ENCODE data around the gene CATSPERZ.

CATSPERZ gene

DNA sequence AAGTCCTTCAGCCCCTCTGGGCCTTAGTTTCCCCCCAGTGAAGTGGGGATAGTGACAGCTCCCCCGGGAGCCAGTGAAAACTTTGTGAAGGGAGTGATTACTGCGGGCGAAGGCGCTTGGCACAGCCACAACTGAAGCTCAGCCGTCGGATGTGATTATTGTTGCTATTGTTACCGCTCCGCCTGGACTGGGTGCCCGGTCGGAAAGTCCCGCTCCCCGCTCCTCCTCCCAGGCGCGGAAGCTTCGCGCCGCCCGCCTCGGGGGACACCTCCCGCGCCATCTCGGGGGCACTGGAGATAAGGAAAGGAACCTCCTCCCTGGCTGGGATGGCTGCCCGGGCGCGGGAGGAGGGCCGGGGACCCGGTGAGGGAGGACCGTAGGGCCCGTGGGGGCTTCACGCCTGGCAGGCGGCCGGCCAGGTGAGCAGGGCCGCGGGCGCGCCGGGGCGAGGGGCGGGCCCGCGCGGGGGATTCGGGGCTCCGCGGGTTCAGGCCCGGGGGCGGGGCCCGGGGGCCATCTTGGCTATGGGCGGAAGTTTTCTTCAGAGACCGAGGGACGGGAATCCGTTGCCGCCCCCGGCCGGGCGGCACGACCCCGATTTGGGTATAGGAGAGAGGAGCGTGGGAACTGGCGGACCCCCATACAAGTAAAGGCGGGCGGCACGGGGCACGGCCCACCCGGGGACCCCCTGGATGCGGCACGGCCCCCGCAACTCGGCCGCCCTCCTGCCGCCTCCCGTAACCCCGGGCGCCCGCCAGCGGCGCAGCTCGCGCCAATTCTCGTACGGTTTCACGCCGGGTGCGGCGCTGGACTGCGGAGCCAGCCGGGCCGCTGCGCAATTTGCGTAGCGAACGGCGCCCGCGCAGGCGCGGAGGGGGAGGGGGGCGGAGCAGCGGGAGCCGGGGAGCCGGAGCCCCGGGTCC is 14.9 kb upstream of the CATSPERZ start, which contains the start of gene GPR137:
GPR137 (plus strand) TSS at position 887 of the 923 bp plus-strand sequence. CDS start 677 bp downstream, outside the sequence.
- peak; percentile 80 to 81 for DNase-seq (ENCODE audit: low read depth in 2 of 2)

- DNase-seq (ENCODE audit: low read depth in 2 of 2): no peak
Observed at GRCh38 chr11:64285885-64286800, 14.0 kb upstream of the CATSPERZ start.

DNA sequence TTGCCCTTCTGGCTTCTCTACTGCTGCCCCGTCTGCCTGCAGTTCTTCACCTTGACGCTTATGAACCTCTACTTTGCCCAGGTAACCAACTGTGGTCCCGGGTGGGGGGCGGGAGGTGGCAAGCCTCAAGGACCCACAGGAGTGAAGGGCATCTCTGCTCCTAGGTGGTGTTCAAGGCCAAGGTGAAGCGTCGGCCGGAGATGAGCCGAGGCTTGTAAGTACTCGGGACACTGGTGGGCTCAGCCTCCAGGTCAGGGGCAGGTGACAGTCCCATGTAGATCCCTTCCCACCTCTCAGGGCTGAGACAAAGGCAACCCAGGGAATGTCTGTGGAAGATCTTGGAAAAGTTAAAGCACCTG is 13.4 kb upstream of the CATSPERZ start:
- DNase-seq (ENCODE audit: low read depth in 2 of 2): no peak

- DNase-seq (ENCODE audit: low read depth in 2 of 2): no peak
Observed at GRCh38 chr11:64287676-64288352, 12.3 kb upstream of the CATSPERZ start.

- no peak for DNase-seq (ENCODE audit: low read depth in 2 of 2)
Observed at GRCh38 chr11:64288353-64288750, 11.8 kb upstream of the CATSPERZ start.

DNA sequence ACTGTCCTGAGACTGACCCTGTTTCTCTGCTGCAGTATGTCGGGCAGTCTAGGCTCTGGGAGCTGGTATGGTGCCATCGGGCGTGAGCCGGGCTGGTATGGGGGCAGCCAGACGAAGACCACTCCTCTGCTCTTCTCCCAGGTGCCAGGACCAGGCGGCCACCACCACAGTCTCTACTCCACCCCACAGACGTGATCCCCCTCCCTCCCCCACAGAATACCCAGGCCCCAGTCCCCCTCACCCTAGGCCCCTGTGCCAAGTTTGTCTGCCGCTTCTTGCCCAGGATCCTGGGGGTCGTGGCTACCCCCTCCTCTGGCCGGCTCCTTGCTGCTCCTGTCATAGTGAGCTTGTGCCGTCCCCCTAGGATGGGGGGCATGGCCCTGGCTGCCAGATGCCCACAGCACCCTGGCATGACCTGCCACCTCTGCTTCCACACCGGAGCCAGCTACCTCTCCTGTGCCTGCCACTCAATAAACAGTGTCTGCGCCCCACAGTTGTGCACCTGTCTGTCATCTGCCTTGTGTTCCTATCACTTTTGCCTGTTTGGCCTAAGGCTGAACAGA is 11.1 kb upstream of the CATSPERZ start:
- DNase-seq (ENCODE audit: low read depth in 2 of 2): no peak

GRCh38 chr11:64290352-64291261 is 9.6 kb upstream of the CATSPERZ start:
- DNase-seq (ENCODE audit: low read depth in 2 of 2): no peak

- no peak for DNase-seq (ENCODE audit: low read depth in 2 of 2)
Observed at GRCh38 chr11:64291262-64291751, 8.9 kb upstream of the CATSPERZ start, which contains the start of gene KCNK4. Gene KCNK4 (plus strand): TSS chr11:64291302. CDS start chr11:64293019, 1,717 bp downstream.

GRCh38 chr11:64291752-64292459 is 8.3 kb upstream of the CATSPERZ start:
- DNase-seq (ENCODE audit: low read depth in 2 of 2): no peak

DNA sequence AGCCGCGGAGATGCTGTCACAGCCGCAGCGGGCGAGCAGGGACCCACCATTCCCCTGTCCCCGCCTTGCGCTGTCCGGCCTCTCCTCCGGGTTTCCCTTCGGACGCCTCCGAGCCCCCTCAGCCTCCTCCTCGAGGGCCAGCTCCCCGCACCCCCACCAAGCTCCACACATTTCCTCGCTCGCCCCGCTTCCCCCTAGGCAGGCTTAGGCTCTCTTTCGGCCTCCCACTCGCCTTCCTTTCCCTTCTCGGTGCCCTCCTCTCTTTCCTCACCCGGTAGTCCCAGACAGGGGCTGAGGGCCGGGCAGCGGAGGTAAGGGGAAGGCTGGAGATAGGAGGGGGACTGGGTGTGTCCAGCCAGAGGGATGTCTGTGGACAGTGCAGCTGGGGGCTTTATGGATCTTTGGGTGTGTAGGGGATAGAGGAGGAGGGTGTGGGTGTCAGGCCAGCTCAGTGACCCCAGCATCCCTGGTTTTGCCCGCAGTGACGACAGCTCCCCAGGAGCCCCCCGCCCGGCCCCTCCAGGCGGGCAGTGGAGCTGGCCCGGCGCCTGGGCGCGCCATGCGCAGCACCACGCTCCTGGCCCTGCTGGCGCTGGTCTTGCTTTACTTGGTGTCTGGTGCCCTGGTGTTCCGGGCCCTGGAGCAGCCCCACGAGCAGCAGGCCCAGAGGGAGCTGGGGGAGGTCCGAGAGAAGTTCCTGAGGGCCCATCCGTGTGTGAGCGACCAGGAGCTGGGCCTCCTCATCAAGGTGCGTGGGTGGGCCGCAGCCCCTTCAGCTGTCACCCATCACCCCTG is 7.5 kb upstream of the CATSPERZ start:
- no peak for DNase-seq (ENCODE audit: low read depth in 2 of 2)

DNA sequence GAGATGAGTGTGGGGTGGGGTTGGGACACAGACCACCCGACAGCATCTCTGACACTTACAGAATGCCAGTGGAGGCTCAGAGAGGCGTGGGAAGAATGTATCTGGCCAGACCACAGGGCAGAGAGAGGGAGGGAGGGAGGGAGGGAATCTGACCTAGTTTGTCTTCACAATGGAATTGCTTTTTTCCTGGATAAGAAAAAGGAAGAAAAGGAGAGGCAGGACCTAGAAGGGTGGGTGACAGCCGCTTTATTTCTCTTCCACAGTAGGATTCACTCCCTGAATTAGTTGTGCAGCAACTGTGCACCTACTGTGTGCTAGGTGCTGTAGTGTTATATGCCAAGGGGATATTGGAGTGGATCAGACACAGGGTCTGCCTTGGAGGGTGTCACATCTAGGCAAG is 5.4 kb upstream of the CATSPERZ start:
- no peak for DNase-seq (ENCODE audit: low read depth in 2 of 2)

DNA sequence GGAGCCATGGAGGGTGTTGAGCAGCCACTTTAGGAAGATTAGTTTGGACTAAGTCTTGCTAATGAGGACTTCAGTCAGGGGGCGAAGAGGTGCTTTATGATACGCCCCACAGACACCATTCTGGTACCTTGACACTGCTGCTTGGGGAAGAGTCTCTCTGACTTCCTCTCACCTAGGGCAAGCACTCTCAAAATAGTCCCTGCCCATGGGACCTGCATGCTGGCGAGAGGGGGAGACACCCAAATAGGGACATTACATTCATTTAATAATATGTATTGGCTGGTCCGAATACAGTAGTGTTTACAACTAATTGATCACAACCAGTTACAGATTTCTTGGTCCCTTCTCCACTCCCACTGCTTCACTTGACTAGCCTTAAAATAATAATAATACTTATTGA is 4.4 kb upstream of the CATSPERZ start:
- no peak for DNase-seq (ENCODE audit: low read depth in 2 of 2)

GRCh38 chr11:64296236-64296635 is 3.9 kb upstream of the CATSPERZ start:
- no peak for DNase-seq (ENCODE audit: low read depth in 2 of 2)

- DNase-seq (ENCODE audit: low read depth in 2 of 2): no peak
Observed at GRCh38 chr11:64296830-64297698, 3.1 kb upstream of the CATSPERZ start.

GRCh38 chr11:64297699-64298358 is 2.3 kb upstream of the CATSPERZ start:
- no peak for DNase-seq (ENCODE audit: low read depth in 2 of 2)

GRCh38 chr11:64298966-64299846 is 952 bp upstream of the CATSPERZ start:
- no peak for DNase-seq (ENCODE audit: low read depth in 2 of 2)
